ENCODE measurements around the gene SUCLA2. TPM values are rescaled to one million over a fixed set of nuclear protein-coding genes. Genes with fewer than 3 reads are reported as not detected.
"Not testable (repeated sequence)": the region's sequence is repeated elsewhere in the genome, so short reads cannot be mapped to it uniquely, and the experiment has no call there.

SUCLA2 gene
- 37.4 TPM for polyA plus RNA-seq (2013, experiment 1 of 2; ENCODE audit: insufficient read length)
- polyA plus RNA-seq (2013, experiment 2 of 2; ENCODE audit: insufficient read length) = 40.7 TPM

DNA sequence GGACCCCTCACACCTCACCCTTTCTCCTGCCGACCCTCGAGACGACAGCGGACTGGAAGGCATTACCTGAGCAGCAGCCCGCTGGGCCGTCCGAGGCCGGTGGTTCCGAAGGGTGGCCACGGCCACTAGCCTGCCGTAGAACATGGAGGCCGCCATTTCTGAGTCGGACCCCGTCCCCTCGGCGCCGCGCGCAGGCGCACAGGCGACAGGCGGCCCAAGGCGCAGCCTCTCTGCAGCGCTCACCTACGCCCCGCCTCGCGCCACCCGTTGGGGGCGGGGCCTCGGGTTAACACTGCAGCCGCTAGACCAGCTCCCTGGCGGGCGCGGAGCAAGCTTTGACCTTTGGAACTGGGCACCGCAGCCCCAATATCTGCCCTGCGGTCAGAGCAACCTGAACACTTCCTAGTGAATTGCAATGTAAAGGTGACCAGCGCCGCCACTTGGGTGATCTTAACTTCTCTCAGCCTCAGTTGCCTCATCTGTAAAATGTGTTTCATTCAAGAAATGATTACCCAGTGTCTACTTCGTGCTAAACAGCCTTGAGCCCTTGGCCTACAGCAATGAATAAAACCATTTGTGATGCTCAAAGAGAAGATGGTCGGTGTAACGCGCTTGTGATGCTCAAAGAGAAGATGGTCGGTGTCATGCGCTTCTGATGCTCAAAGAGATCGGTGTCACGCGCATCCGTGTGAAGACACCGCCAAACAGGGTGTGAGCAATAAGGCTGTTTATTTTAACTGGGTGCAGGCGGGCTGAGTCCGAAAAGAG, at the start of gene SUCLA2:
SUCLA2 (minus strand) TSS at position 160 of the 768 bp plus-strand sequence; CDS start at position 156, 4 bp downstream.
- peak; percentile 88 for DNase-seq

DNA sequence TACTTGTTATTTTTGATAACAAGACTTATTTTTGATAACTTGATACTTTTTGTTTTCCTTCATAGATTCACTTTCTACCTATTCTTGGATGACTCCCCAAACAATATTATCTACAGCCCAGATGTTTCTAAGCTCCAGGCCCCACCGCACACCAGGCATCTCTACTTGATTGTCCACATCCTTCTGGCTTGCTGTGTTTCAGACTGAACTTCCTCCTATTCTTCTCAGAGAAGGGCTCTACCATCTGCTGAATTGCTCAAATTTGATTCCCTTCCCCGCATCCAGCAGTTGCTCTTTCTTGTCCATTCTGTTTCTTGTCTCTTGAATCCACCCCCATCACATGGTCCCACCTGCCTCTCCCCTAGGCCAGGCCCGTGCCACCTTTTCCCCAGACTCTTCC, 49.5 kb upstream of the SUCLA2 start:
- no peak for DNase-seq

DNA sequence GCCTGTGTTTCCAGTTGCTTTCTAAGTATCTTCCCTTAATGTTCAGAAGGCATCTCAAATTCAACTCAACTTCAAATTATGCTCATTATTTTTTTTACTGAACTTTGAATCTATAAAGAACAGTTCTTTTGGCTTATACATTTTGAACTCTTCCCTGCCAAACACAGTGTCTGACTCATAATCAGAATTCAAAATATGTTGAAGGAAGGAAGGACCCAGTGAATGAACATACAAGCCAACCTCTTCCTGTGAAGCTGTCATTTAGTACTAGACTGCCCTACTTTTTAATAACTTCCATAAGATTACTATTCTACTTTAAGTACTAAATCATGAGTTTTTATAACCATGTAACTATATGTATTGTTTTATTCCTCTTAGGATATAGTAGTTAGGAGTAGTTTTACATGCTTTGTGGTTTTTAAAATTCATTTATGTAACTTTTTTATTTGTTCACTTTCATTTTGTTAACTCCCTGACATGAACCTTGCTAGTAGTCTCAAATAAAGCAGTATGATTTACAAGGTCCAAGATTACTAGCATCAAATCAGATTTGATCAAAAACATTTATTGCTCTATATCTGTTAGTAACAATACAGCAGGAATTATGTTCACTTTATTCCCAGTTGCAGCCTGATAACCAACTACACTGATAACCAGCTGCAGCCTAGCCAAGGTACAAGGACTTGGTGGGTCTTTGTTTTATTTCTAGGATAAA, 42.9 kb upstream of the SUCLA2 start:
- peak; percentile 76 for DNase-seq

DNA sequence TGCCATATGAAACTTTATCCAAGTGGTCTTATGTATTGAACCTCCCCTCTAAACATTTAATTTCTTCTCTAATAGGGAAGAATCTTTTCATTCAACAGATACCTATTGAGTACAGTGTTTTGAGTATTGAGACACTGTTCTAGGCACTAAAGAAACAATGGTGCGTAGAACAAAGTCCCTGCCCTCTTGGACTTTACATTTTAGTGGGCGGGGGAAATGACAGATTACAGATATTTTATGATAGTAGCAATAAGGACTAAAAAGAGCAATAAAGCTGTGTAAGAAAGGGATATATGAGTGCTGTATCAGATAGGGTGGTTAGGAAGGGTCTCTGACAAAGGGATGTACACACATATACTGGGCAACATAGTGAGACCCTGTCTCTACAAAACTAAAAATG, 41.8 kb upstream of the SUCLA2 start:
- DNase-seq = no peak

DNA sequence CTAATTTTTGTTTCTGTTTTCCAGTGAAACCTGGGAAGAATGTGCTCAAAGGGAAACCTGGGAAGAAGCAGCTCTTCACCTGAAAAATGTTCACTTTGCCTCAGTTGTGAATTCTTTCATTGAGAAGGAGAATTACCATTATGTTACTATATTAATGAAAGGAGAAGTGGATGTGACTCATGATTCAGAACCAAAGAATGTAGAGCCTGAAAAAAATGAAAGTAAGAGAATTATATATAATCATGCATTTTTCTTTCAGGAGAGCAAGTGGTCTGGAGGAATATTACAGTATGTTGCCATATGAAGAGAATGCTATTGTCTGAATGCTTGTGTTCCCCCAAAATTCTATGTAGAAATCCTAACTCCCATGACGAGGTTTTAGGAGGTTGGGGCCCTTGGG, 39.8 kb upstream of the SUCLA2 start:
- peak; percentile 49 for DNase-seq

DNA sequence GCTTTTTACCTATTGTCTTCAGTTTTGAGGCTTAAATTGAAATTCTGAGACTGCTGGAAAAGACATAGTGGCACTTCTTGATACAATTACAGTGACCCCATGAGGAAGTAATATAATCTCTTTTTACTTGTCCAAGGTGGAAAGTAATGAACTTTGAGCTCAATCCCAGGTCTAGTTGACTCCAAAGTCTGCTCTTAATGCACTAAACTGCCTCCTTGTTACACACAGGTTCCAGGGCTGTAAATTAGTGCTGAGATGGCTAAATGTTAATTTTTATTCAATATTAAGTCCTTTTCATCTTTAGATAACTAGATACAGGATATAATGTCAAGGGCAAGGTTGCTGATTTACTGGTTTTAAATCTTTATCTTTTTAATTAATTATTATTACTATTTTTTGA, 39.0 kb upstream of the SUCLA2 start:
- no peak for DNase-seq

DNA sequence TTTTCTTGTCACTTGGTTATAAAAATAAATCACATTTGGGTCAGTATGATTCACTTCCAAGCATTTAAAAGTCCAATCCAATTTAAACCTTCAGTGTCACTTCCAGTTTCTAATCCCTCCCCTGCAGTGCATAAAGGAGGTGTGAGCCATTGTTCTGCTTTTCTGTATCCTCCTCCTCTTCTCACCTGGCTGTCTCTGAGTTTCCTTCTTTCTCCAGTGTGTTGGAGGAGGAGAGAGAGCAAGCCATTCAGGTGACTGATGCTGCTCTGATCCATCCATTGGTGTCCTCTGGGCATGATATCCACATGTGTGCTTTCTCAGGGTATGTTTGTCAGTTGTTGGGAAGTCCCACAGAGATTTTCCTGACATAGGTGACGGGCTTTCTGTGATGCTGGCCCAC, 37.7 kb upstream of the SUCLA2 start:
- no peak for DNase-seq

DNA sequence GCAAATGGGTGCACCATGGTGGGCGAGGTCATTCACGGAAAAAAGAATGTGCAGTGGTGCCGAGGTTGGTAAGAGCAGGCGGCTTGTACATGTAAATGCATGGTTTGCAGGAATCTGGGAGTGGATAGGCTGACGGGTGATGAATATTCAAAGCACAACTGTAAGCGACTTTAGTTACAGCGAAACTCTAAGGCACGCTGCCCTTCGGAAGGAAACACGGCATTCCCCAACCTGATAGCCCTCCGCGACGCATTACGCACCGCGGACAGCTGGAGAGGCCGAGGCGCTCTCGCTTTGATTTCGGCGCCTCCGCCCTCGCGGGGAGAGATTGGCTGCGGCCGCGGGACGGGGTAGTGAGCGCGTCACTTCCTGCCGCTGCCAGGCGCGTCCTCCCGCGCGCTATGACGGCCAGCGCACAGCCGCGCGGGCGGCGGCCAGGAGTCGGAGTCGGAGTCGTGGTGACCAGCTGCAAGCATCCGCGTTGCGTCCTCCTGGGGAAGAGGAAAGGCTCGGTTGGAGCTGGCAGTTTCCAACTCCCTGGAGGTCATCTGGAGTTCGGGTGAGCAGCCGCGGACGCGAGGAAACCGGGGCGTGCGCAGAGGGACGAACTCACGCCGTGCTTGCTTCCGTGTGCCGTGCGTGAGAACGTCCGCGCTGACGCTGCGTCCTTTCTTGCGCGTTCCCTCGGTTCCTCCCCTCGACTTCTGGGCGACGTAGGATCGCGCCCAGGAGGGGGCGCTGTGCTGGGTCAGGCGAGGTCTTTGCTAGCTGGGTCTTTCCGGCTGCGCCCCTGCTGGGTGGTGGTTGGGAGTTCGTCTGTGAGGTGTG, 36.5 kb upstream of the SUCLA2 start, which contains the start of gene NUDT15:
NUDT15 (plus strand) TSS at position 381 of the 828 bp plus-strand sequence; CDS start at position 402, 21 bp downstream.
- DNase-seq = peak; percentile 97

DNA sequence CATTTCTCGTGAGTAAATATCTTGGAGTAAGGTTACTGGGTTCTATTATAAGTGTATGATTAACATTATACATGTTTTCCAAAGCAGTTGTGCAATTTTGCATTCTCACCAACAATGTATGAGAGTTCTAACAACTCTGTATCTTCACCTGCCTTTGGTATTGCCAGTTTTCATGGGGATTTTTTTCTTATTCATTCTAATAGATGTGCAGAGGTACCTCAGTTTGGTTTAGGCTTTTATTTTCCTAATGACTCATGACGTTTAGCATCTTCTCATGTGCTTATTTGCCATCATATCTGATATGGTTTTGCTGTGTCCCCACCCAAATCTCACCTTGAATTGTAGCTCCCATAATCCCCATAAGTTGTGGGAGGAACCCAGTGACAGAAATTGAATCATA, 28.8 kb upstream of the SUCLA2 start:
- no peak for DNase-seq

DNA sequence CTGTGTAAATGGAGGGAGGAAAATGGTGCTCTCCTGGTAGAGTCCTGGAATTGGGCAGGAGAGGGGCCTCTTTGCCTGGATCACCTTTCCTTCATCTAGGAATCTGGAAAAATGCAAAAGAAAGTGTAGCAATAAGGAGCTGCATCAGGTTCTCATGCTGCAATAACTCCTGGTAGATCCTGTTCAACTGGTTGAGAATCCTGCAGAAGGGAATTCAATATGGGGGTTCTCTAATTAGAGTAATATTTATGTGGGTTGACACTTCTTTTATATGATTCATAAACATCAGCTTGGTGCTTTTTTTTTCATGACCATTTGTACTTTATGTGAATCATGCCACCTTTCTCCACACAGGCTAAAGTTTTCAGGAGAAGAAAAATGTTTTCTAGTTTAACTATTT, 27.0 kb upstream of the SUCLA2 start:
- no peak for DNase-seq

DNA sequence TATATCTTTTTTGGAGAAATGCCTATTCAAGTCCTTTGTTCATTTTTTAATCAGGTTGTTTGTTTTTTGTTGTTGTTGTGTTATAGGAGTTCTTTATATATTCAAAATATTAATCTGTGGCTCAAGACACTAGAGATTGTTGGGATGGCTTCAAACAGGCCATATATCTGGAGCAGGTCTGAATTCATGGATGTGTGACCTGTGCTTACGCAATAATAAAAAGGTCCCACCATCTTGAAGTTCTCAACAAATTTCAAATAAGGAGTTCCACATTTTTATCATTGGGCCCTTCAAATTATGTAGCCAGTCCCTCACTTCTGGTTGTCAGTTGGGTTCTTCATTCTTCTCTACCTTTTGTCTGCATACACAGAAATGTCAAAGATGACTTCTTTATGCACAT, 18.7 kb upstream of the SUCLA2 start:
- DNase-seq = no peak

DNA sequence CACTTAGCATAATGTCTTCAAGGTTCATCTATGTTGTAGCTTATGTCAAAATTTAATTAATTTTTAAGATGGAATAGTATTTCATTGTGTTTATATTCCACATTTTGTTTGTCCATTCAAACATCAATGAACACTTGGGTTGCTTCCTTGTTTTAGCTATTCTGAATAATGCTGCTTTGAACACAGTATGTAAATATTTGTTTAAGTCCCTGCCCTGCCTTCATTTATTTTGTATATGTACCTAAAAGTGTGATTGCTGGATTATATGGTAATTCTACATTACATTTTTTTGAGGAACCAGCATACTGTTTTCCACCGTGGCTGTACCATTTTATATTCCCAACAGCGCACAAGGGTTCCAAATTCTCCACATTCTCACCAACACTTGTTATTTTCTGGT, 17.6 kb upstream of the SUCLA2 start:
- no peak for DNase-seq

DNA sequence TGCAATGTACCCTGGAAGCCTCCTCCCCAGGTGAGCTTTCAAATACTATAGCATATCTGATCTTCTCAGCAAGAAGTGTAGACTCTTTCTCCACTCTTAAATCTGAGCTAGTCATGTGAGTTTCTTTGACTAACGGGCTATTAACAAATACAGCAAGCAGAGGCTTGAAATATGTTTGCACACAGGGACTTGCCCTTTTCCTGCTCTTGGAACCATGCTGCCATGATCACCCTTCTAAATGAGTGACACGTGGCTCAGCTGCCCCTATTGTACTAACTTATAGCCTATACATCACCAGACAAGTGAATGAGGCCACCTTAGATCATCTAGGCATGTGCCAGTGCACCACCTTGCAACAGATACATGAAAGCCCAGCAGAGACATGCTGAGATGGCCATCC, 13.3 kb upstream of the SUCLA2 start:
- DNase-seq = no peak

DNA sequence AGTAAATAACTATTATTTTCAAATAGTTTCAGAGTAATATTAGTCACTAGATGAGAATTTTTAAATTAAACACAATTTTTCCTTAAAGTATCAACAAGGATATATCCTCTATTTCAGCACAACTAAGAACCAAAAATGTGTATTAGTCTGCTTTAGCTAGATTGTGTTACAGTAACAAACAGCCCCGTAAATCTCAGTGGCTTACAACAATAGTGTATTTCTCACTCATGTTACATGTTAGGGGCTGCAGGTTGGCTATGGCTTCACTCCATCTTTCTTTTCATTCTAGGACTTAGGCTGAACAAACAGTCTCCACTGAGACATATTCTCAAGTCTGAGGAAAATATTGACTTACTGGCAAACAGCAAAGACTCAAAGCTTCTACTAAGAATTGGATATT, 11.6 kb upstream of the SUCLA2 start:
- DNase-seq = no peak

DNA sequence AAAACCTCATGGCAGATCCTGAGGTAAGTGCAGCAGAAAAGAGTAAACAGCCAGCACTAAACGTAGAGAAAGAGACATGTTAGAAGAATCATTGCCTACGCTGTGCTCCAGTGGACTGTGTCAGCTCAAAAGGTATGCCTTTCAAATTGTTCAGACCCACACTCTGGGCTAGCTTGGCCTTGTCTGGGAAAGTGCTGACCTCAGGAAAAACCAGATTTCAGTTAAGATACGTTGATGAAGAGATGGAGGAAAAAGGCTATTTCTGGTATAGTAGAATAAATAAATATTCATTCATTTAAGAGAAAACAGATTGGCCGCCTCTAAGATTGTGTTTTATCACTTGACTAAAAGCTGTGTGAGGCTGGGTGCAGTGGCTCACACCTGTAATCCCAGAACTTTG, 9.6 kb upstream of the SUCLA2 start:
- DNase-seq = no peak

DNA sequence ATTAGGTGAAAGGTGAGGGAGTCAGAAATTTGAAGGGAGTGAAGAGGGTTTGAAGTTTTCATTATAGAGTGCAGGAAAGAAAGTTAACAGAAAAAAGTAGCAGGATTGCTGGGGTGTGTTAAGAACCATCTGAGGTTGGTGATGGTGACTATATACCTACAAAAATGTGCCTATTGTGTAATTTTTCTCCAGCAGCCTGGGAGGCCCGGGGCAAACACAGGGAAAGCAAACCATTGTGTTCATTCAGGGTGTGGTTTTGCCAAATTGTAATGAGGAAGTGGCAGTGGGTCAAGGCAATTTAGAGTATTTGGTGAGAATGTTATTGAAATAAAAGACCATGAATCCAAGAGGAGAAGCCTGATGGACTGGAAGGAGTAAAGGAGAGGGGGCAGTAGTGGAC, 8.2 kb upstream of the SUCLA2 start:
- peak; percentile 75 for DNase-seq

DNA sequence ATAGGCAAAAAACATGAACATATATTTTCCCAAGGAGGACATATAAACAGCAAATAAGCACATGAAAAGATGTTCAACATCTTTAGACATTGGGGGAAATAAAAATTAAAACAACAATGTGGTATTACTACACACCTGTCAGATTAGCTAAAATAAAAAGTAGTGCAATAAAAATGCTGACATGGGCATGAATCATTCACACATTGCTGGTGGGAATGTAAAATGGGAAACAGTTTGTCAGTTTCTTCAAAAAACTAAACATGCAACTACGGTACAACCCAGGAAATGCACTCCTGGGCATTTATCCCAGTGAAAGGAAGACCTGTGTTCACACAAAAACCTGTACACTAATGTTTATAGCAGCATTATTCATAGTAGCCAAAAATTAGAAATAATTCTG, 5.3 kb upstream of the SUCLA2 start:
- no peak for DNase-seq

DNA sequence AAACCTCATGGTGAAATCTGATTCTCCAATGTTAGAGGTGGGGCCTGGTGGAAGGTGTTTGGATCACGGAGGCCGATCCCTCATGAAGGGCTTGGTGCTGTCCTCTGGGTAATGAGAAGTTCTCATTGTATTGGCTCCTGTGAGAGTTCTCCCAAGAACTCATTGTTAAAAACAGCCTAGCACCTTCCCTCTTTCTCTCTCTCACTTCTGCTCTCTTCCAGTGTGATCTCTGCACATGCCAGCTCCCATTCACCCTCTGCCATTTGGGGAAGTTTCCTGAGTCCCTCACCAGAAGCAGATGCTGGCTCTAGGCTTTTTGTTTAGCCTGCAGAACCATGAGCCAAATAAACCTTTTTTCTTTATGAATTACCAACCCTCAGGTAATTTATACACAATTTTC, 3.1 kb upstream of the SUCLA2 start:
- no peak for DNase-seq

DNA sequence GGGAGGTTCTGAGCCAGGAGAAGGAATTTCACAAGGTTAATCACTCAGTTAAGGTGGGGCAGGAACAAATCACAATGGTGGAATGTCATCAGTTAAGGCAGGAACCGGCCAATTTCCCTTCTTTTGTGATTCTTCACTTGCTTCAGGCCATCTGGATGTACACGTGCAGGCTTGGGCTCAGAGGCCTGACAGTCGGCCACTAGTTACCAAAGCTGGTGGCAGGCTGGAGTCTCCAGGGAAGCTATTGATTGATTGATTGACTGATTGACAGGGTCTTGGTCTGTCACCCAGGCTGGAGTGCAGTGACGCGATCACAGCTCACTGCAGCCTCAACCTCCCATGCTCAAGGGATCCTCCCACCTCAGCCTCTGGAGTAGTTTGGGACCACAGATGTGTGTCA, 926 bp upstream of the SUCLA2 start:
- not testable (repeated sequence) for DNase-seq

DNA sequence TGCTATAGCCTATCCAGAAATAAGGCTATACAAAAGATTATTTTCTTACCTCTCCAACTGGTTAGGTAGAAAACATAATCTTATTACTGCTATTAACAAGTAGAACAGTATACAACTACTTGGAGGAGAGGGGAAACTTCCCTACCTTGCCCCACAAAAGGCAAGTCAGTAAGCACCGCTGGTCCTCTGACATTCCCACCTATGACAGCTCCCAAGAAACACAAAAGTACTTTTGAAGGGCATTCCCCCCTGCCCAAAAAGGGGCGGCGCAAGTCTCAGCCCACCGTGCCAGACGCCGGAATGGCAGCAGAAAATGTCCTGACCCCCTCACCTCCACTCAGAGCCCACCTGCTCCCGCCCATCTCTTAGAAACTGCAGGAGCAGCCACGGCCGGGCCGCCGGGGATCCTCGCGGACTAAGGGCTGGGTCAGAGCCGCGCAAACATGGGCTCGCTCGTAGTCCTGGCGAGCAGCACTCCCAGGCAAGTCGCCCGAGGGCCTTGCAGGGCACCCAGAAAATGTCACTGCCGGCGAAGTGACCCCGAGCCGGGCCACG, 437 bp downstream of the SUCLA2 start:
- no peak for DNase-seq

DNA sequence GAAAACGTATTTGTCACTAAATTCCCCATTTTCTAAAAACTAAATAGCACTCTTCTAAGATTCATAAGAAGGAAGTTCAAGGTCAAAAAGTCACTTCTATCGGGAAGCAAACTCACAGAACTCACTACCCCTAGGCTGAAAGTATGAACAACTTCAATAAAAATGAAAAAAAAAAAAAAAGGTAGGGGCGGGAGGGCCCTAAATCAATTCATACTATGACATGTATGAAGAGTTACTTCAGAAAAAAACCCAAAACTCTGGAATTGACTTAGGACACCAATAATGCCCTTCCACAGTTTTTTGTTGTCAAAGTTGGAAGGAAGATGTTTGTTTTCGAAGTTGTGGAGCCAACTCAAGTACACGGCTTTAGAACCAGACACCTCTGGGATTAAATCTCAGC, 1.1 kb downstream of the SUCLA2 start:
- DNase-seq = no peak

DNA sequence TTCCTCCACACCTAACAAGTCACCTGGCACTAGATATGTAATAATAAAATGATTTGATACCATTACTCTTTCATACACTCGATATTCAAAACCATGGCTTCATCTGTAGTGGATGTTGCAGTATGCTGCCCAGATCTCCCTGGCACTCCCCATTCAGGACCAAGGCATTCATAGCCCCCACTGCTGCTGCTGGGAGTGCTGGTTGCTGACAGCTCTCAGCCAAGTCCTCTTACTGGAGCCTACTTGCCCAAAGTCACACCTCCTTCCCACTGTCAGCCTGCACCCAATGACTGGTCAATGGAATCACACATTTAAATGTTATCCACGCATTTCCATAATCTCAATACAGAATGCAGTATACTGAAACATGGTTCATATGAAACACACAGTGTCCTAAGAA, 3.7 kb downstream of the SUCLA2 start:
- DNase-seq = no peak

DNA sequence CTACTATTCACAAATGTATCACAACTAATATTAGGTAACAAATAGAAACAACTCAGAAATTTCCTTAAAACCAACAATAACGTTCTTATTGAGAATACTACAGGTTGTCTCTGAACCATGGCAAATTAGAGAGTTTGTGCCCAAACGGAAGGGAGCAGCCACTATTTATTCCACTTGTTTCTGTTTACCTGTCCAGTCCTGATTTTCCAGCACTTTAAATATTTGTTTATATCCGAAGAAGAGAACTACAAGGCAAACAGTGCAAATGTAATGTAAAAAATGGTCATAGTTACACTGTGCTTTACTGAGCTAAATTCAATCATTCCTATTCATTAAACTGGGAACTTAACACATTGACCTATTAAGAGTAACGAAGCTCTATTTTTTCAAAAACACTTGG, 9.2 kb downstream of the SUCLA2 start:
- no peak for DNase-seq
